ENCODE results near the gene GALR2.

DNA sequence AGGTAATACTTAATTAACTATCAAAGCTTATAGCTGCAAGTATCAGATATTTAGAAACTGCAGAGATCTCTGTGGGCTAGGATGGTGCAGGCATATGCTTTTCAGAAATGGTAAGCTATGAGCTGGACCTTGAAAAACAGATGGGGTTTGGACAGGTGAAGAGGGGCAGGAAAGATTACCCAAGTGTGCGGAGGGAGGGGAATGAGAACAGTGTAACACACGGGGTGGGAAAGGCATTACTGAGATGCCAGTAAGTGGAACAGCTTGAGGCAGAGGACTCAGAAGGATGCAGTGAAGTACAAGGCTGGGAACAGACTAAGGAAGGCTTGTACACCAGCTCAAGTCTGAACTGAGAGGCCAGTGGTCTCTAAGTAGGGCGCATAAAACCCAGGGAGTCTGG is 25.3 kb upstream of the GALR2 start:
- TF ChIP-seq EZH2 (IDR thresholded peaks at IDR 0.05; ENCODE audit: insufficient read depth, poor library complexity, severe bottlenecking) = no peak
- TF ChIP-seq EZH2phosphoT487 (IDR thresholded peaks at IDR 0.05; ENCODE audit: insufficient read depth, low read depth) = no peak
